ENCODE data around the gene ZNF594. TPM values are rescaled to one million over a fixed set of nuclear protein-coding genes. Genes with fewer than 3 reads are reported as not detected.
"Not testable (repeated sequence)": the region's sequence is repeated elsewhere in the genome, so short reads cannot be mapped to it uniquely, and the experiment has no call there.

ZNF594 gene
- total RNA-seq, 1 donor from 2014 or later: 39.0 TPM

DNA sequence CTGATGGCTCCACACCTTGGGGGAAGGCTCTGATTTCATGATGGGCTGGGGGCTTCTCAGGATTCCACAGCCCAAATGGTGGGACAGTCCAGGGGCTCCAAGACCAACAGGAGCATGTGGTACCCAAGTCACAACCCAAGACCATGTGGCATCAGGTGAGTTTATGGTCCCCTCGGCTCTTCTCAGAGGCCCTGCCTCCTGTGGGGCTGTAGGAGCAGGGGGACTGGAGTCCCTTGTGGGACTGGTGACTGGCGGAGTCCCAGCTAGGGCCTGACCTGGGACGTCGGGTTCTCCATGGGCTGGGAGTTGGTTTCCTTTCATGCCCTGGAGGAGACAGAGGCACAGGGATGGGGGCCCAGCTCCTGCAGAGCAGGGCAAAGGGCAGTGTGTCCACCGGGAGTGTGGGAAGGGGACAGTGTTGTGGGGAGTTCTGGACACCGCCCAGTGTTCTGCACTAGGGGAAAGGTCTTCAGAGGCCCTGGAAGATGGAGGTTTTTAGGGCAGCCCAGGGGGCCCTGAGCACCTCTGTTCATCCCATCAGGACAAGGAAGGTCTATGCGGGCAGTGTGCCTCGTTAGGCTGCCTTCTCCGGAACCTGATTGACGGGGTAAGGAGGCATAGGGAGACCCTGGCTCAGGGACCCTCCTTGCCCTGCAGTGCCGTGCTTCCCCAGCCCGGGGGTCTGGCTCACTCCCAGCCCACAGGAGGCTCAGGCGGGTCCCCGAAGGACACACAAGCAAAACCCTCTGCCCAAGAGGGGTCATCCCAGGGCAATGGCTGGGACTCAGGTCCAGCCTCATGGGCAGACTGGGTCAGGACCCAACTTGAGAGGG is 54.9 kb downstream of the ZNF594 start:
- DNase-seq: not testable (repeated sequence)

DNA sequence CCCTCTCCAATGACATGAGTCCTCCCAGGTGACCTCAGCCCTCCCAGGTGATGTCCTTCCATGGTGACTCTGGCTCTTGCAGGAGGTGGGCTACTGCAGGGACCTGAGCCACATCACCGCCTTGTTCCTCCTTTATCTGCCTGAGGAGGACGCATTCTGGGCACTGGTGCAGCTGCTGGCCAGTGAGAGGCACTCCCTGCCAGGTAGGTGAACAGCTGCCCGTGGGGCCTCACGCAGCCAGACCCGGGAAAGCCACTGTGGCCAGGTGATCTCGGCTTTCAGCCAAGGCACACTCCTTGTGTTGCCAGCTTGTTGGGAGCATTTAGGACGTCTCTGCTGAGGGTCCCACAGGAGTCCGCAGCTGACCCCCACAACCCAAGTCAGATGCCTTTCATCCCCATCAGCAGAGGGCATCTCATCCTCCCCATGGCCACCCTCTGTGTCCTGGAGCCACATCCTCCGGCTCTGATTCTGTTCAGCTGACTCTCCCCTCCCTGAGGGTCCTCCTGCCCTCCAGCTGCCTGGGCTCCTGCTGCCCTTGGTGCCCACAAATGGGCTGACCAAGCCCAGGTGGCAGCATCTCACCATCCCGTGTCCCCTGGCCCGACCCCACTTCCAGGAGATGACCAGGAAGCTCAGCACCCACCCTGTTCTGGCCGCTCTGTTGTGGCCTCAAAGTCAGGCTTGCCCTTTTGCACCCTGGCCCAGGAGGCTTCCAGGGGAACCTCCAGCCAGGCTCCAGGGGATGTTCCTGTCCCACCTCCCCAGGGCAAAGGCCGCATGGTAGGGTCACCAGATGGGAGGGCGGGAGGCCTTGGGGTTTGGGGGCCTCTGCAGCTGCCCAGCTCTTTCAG is 55.7 kb downstream of the ZNF594 start:
- DNase-seq: no peak

DNA sequence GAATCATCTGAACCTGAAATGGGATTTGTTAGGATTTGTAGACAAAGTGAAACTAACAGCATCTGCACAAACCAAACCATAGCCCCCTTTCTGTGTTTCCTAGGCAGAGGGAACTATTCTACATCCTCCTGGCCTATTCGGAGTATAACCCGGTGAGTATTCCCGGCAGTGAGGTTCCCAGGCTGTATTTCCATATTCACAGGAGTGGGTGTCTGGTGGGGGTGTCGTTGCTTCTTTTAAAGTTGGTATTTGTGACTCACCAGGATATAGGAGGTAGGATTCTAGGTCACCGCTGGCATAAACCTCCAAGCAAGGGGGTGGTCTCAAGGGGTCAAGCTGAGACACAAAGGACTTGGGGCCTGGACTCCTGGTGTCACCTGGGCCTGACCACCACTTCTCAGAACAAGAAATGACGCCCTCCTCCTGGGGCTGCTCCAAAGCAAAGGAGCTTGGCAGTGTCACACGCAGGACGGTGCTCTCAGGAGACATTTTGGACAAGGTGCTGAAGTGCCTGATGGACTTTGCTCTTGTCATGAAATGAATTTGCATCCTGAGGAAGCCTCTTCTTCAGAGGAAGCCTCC is 56.4 kb downstream of the ZNF594 start:
- not testable (repeated sequence) for DNase-seq

GRCh38 chr17:5134571-5134970 is 57.1 kb downstream of the ZNF594 start:
- not testable (repeated sequence) for DNase-seq

DNA sequence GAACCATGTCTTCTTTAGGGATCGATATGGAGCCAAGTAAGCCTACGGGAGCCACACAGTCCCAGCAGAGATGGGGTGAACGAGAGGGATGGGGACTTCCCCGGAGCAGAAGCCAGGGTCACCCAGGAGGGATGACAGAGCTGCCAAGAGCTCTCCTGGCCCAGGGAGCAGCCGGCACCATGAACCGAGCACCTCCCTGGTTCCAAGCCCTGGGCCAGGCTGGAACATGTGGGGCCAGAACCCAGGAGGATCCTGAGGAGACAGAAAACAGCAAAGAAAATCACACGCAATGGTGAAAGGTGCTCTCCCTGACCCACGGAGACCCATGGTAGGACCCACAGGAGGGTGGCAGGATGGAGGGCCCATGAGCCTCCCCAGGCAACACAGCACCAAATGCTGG is 57.7 kb downstream of the ZNF594 start:
- DNase-seq: not testable (repeated sequence)

GRCh38 chr17:5133311-5133710 is 58.4 kb downstream of the ZNF594 start:
- DNase-seq: no peak

GRCh38 chr17:5132503-5133225 is 59.0 kb downstream of the ZNF594 start:
- DNase-seq: not testable (repeated sequence)

DNA sequence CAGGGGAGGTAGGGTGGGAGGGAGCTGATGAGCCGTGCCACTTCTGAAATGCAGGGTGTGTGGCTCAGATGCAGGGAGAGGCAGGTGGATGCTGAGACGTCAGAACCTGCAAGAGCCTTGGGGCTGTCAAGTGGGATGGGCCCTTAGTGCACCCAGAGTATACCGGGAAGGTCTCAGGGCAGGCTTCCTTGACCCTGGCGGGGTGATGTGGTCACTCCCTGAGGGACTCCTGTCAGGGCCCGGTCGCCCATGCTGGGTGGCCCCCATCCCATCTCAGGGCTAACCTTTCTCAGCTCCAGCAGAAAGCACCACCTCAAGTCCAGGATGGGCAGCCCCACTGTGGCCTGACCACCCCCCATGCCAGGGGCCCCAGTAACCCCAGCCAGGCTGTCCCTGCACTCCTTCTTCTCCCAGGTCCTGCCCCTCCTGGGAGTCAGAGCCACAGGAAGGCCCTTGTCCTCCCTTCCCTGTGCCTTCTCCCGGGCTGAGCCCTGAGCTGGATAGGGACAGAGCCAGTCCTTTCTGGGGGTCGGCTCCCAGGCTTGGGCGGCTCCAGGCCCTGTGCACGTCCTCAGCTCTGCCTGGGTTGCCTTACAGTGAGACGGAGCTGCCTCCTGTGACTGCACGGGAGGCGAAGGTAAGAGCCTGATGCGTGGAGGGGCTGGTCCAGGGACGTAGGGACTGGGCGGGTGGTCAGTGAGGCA is 59.7 kb downstream of the ZNF594 start:
- DNase-seq: not testable (repeated sequence)

- no peak for DNase-seq
These were observed 60.4 kb downstream of the ZNF594 start for GRCh38 chr17:5131146-5131715.

DNA sequence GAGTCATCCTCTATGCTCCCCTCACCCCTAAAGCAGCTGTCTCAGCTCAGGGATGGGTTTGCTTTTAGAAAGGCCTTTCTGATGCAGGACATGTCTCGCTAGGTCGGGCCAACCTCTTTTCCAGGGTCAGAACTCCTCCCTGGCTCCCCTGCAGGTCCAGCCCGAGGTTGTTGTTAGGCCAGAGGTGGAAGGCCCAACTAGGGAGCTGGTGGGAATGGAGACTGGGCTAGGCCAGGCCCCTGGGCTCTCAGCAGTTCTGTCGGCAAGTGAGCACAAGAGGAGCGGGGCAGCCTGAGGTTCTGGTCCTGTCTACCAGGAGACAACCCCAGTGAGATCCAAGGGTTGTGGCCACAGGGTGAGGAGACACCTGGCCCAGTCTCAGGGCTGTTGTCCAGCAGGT is 61.0 kb downstream of the ZNF594 start:
- not testable (repeated sequence) for DNase-seq

DNA sequence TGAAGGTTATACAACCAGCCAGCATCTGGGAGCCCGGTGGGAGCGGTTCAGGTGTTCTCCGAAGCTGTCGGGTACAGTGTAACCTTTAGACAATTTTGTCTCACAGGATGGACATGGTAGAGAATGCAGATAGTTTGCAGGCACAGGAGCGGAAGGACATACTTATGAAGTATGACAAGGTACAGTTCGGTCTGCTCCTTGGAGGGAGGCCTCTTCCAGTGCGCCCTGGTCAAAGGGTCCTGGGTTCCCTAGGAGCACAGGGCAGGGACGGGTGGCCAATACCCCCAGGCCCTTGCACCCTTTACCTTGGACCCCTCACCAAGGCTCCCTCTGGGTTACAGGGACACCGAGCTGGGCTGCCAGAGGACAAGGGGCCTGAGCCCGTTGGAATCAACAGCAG is 61.4 kb downstream of the ZNF594 start:
- not testable (repeated sequence) for DNase-seq

DNA sequence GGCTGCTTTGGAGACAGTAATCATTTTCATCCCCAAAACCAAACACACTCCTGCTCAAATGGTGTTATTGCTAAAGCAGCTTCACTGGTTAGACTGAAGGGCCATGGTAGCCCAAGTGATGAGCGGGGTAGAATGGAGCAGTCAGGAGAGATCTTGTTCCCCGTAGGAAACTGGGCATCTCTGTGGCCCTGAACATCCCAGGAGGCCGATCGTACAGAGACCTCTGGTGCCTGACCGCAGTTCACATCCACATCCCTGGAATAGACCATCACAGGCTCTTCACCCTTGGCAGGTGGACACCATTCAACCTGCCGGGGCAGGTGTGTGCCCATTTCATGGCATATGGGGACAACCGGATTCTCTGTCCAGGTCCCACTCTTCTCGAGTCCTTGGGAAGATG is 61.9 kb downstream of the ZNF594 start:
- DNase-seq: not testable (repeated sequence)

Other genes with a start within 250 kb of the ZNF594 start
- 53.0 TPM for gene PFN1, start 243.3 kb downstream of the ZNF594 start, total RNA-seq
- gene ENO3, start 240.7 kb downstream of the ZNF594 start, total RNA-seq: 2.3 TPM
- 21.1 TPM for gene SPAG7, start 224.1 kb downstream of the ZNF594 start, total RNA-seq
- 5.1 TPM for gene CAMTA2, start 204.2 kb downstream of the ZNF594 start, total RNA-seq
- 0.31 TPM for gene INCA1, start 194.3 kb downstream of the ZNF594 start, total RNA-seq
- 12.5 TPM for gene KIF1C, start 193.9 kb downstream of the ZNF594 start, total RNA-seq
- gene SLC52A1, start 156.4 kb downstream of the ZNF594 start, total RNA-seq: not detected
- gene ZFP3, start 113.4 kb downstream of the ZNF594 start, total RNA-seq: 9.8 TPM
- 14.3 TPM for gene ZNF232, start 80.0 kb downstream of the ZNF594 start, total RNA-seq
- 0.16 TPM for gene USP6, start 75.8 kb downstream of the ZNF594 start, total RNA-seq
- gene SCIMP, start 43.0 kb upstream of the ZNF594 start, total RNA-seq: 0.16 TPM
- 94.5 TPM for gene RABEP1, start 90.4 kb upstream of the ZNF594 start, total RNA-seq
- gene NUP88, start 227.8 kb upstream of the ZNF594 start, total RNA-seq: 73.5 TPM
- 84.5 TPM for gene RPAIN, start 228.3 kb upstream of the ZNF594 start, total RNA-seq
- gene C1QBP, start 247.3 kb upstream of the ZNF594 start, total RNA-seq: 123 TPM

Data from occipital lobe (tissue), 2 donors.